ENCODE measurements around the gene PRH1.

DNA sequence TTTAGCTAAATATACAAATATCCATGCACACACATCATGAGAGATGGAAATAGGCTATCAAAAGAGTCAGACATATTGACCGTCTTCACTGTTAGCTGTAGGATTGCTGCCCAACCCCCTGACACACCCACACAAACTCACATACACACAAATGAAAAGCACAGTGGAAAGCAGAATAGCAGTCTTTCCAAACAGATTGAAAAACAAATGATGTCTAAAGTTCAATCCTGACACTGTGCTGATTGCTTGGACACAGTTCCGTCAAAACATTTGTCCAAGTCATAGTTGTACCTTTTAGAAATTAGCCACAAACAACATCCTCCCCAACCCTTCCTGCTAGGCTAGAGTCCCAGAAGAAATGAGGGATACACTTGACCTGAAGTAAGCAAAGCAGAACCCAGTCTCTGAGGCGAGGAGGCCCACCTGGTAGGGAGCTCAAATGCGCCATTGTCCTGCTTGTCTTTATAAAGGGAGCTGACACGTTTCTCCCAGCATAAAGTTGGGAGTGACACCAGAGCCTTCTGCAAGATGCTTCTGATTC lies 44.8 kb upstream of the PRH1 start, which contains the start of gene PRH2:
- TF ChIP-seq CTCF (IDR thresholded peaks at IDR 0.05; ENCODE audit: insufficient read depth, low read length) (no peak), POLR2AphosphoS5 (IDR thresholded peaks at IDR 0.05; ENCODE audit: low read depth) (no peak), REST (IDR thresholded peaks at IDR 0.05; ENCODE audit: insufficient replicate concordance, low read depth) (no peak)

All from HL-60 (cell line).